HCT116 (cell line): ENCODE measurements around the gene AMACR. TPM values are rescaled to one million over a fixed set of nuclear protein-coding genes. Genes with fewer than 3 reads are reported as not detected.

Experiments used
- ATAC-seq: fragments of 200-7000 bp; cut with Tn5 transposase; 2 replicates; pipeline ENCODE4 v1.9.1; 2020; ENCODE audit warnings: mild to moderate bottlenecking, moderate library complexity
- BruUV-seq: library from RNA; stranded (reverse); fragments of 400-500 nt; replicated peaks from 2 replicates; lab custom pipeline; 2021; lab: Mats Ljungman, UMichigan
- CTCF ChIA-PET: fragments of 300-600 bp; sonication (Branson Sonifier 250); formaldehyde crosslinking; loops from one replicate; lab custom pipeline; 2021; ENCODE audit warnings: antibody characterized with exemption; lab: Charles Lee
- POLR2A ChIA-PET: fragments of 300-600, 350-600 bp; sonication (Branson Sonifier 250); formaldehyde crosslinking; loops from one replicate; lab custom pipeline; 2021; ENCODE audit warnings: antibody characterized with exemption; lab: Charles Lee
- RAD21 ChIA-PET, 2 experiments: fragments of 300-600 bp; sonication (Branson Sonifier 250); formaldehyde crosslinking; loops; one replicate each; lab custom pipeline; 2023; ENCODE audit warnings: low total read pairs in 2 of 2; ENCODE audit not compliant: uncharacterized antibody in 2 of 2, unreplicated experiment in 2 of 2, low non-redundant PET in 1 of 2; lab: Charles Lee
- DNase-seq: peaks from one replicate; pipeline ENCODE4 v3.0.0-alpha.2; 2010; ENCODE audit warnings: low read depth, low spot score
- H2AFZ ChIP-seq: fragments of 200-600 bp; shearing (Covaris generic), sonication (generic); 2 replicates; pipeline ENCODE4 v1.6.1; 2017; ENCODE audit warnings: low read depth, mixed run types, mixed read lengths, antibody characterized with exemption, low read length; ENCODE audit not compliant: poor library complexity, severe bottlenecking
- H3K27ac ChIP-seq: 2 replicates; pipeline ENCODE4 v1.5.1; 2012; ENCODE audit warnings: low read depth, low read length
- H3K27me3 ChIP-seq: fragments of 200-600 bp; sonication (generic); 2 replicates; pipeline ENCODE4 v1.6.1; 2016; ENCODE audit warnings: mixed run types, low read length, mixed read lengths; ENCODE audit not compliant: insufficient read depth
- H3K36me3 ChIP-seq, 2 experiments: fragments of 200-500 bp in 1 of 2; fragments of 200-600 bp in 1 of 2; sonication (Bioruptor generic) in 1 of 2; sonication (generic) in 1 of 2; 2 replicates each; pipeline versions ENCODE4 v1.5.1 to v1.6.1; 2014 to 2016; ENCODE audit warnings: low read length in 2 of 2, inconsistent platforms in 1 of 2, mixed read lengths in 1 of 2, mixed run types in 1 of 2; ENCODE audit not compliant: insufficient read depth in 2 of 2, control insufficient read depth in 1 of 2
- H3K4me1 ChIP-seq, 2 experiments: fragments of 200-600 bp in 1 of 2; sonication (generic) in 1 of 2; 2 replicates each; pipeline versions ENCODE4 v1.5.1 to v1.6.1; 2012 to 2017; ENCODE audit warnings: low read length in 2 of 2, inconsistent platforms in 1 of 2, mild to moderate bottlenecking in 1 of 2, mixed read lengths in 1 of 2, mixed run types in 1 of 2, moderate library complexity in 1 of 2; ENCODE audit not compliant: insufficient read depth in 2 of 2, control insufficient read depth in 1 of 2
- H3K4me2 ChIP-seq: fragments of 200-600 bp; sonication (generic); 2 replicates; pipeline ENCODE4 v1.6.1; 2017; ENCODE audit warnings: mixed run types, low read length, mixed read lengths
- H3K4me3 ChIP-seq, 2 experiments: fragments of 200-600 bp in 1 of 2; sonication (generic) in 1 of 2; replicated peaks in 1 of 2; 2 replicates each; pipeline ENCODE4 v1.5.1; 2011 to 2016; ENCODE audit warnings: low read length in 2 of 2, control low read depth in 1 of 2, low read depth in 1 of 2, mild to moderate bottlenecking in 1 of 2, mixed read lengths in 1 of 2, mixed run types in 1 of 2
- H3K79me2 ChIP-seq: fragments of 200-600 bp; sonication (generic); 2 replicates; pipeline ENCODE4 v1.6.1; 2017; ENCODE audit warnings: mild to moderate bottlenecking, mixed run types, low read length, moderate library complexity, mixed read lengths; ENCODE audit not compliant: insufficient read depth
- H3K9ac ChIP-seq: fragments of 200-600 bp; sonication (generic); 2 replicates; pipeline ENCODE4 v1.6.1; 2016; ENCODE audit warnings: low read length, mixed read lengths
- H3K9me2 ChIP-seq: fragments of 200-600 bp; sonication (generic), shearing (Covaris generic); 2 replicates; pipeline ENCODE4 v1.6.1; 2017; ENCODE audit warnings: mixed run types, mild to moderate bottlenecking, moderate library complexity; ENCODE audit not compliant: insufficient read depth
- H3K9me3 ChIP-seq, 2 experiments: fragments of 200-500 bp in 1 of 2; fragments of 200-600 bp in 1 of 2; sonication (Bioruptor generic) in 1 of 2; sonication (generic) in 1 of 2; 2 replicates each; pipeline ENCODE4 v1.6.1; 2014 to 2017; ENCODE audit warnings: low read length in 2 of 2, mixed read lengths in 2 of 2, inconsistent platforms in 1 of 2, low read depth in 1 of 2, mild to moderate bottlenecking in 1 of 2, mixed run types in 1 of 2, moderate library complexity in 1 of 2; ENCODE audit not compliant: control insufficient read depth in 1 of 2, insufficient read depth in 1 of 2
- H4K20me1 ChIP-seq: fragments of 200-600 bp; sonication (generic), shearing (Covaris generic); 2 replicates; pipeline ENCODE4 v1.6.1; 2017; ENCODE audit warnings: mixed run types, mild to moderate bottlenecking, moderate library complexity; ENCODE audit not compliant: insufficient read depth
- CEBPB ChIP-seq: IDR thresholded peaks from 2 replicates; pipeline ENCODE4 v1.6.1; 2012; ENCODE audit warnings: low read depth
- ELF1 ChIP-seq: IDR thresholded peaks from 2 replicates; pipeline ENCODE4 v1.6.1; 2012; ENCODE audit warnings: low read depth, borderline replicate concordance
- JUND ChIP-seq: IDR thresholded peaks from 2 replicates; pipeline ENCODE4 v1.6.1; 2012
- POLR2A ChIP-seq: IDR thresholded peaks from 2 replicates; pipeline ENCODE4 v1.7.0; 2011; ENCODE audit warnings: borderline replicate concordance; ENCODE audit not compliant: insufficient read depth, insufficient read length; ENCODE audit errors: extremely low read depth
- POLR2AphosphoS5 ChIP-seq: IDR thresholded peaks from 2 replicates; pipeline ENCODE4 v1.6.1; 2011; ENCODE audit warnings: mild to moderate bottlenecking, low read depth, low read length, moderate library complexity
- SIN3A ChIP-seq: IDR thresholded peaks from 2 replicates; pipeline ENCODE4 v1.6.1; 2012; ENCODE audit warnings: low read depth
- SRF ChIP-seq: IDR thresholded peaks from 2 replicates; pipeline ENCODE4 v1.6.1; 2012; ENCODE audit warnings: low read depth
- TCF7L2 ChIP-seq: IDR thresholded peaks from 2 replicates; pipeline ENCODE4 v1.7.0; 2011; ENCODE audit warnings: borderline replicate concordance, inconsistent platforms; ENCODE audit not compliant: insufficient read depth, insufficient read length; ENCODE audit errors: extremely low read depth
- intact Hi-C: fragments of 100-400 bp; cut with micrococcal nuclease; formaldehyde crosslinking; loops from 2 replicates; pipeline ENCODE4 v1.10.0; 2022
- total RNA-seq: library from RNA; stranded (reverse); gene quantifications from one replicate; pipeline ENCODE4 v1.2.1, GENCODE V29; 2021; ENCODE audit not compliant: unreplicated experiment
- TF ChIP-seq, protein P1 (sequence below), 3 experiments: fragments of 200-600 bp in 1 of 3; sonication (generic) in 1 of 3; IDR thresholded peaks in 2 of 3; conservative IDR thresholded peaks in 1 of 3; 2 replicates each; pipeline ENCODE4 v1.5.1; 2012 to 2017; ENCODE audit warnings: low read depth in 2 of 3, low read length in 2 of 3, antibody characterized with exemption in 1 of 3, borderline replicate concordance in 1 of 3, control low read depth in 1 of 3, mild to moderate bottlenecking in 1 of 3, mixed read lengths in 1 of 3, mixed run types in 1 of 3, moderate library complexity in 1 of 3; ENCODE audit not compliant: insufficient read depth in 1 of 3
- TF ChIP-seq, protein P2 (sequence below): IDR thresholded peaks from 2 replicates; pipeline ENCODE4 v1.6.1; 2011; ENCODE audit warnings: mild to moderate bottlenecking, low read length, moderate library complexity; ENCODE audit not compliant: insufficient replicate concordance; ENCODE audit errors: extremely low read depth
- TF ChIP-seq, protein P3 (sequence below): IDR thresholded peaks from 2 replicates; pipeline ENCODE4 v1.6.1; 2012

AMACR gene
- total RNA-seq, 1 experiment from 2014 or later = 4.3 TPM

DNA sequence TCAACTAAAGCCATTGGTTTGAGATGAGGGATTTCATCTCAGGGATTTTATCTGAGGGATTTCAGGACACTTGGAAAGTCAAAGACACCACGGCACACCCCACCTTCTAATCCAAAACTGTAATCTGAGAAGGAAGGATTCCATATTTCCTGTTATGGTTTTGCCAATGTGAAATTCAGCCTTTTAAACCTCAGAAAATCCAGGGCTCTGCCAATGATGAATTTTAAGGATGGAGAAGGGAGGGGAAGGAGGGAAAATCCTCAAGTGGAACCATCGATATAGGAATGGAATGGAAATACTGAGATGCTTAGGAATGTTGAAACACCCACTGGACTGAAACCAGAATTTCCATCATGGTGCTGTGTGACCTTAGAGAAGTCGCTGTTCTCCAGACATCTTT is 29.9 kb upstream of the AMACR start:
- Histone ChIP-seq H3K9me3 (no peaks in the 10 kb centered on the region), H3K27ac (no peak overlapping the region), H3K9me2 (no peaks in the 10 kb centered on the region), H3K9ac (no peak overlapping the region), H4K20me1 (no peaks in the 10 kb centered on the region; the same call in 1 of the 2 replicates), H3K4me3 (no peak overlapping the region), H3K4me2 (no peak overlapping the region), H3K27me3 (no peaks in the 10 kb centered on the region), H3K36me3 (no peaks in the 10 kb centered on the region), H3K4me1 (no peaks in the 10 kb centered on the region), H2AFZ (no peak overlapping the region), H3K79me2 (no peaks in the 10 kb centered on the region)
- no peak for ATAC-seq
- TF ChIP-seq, protein P1, sequence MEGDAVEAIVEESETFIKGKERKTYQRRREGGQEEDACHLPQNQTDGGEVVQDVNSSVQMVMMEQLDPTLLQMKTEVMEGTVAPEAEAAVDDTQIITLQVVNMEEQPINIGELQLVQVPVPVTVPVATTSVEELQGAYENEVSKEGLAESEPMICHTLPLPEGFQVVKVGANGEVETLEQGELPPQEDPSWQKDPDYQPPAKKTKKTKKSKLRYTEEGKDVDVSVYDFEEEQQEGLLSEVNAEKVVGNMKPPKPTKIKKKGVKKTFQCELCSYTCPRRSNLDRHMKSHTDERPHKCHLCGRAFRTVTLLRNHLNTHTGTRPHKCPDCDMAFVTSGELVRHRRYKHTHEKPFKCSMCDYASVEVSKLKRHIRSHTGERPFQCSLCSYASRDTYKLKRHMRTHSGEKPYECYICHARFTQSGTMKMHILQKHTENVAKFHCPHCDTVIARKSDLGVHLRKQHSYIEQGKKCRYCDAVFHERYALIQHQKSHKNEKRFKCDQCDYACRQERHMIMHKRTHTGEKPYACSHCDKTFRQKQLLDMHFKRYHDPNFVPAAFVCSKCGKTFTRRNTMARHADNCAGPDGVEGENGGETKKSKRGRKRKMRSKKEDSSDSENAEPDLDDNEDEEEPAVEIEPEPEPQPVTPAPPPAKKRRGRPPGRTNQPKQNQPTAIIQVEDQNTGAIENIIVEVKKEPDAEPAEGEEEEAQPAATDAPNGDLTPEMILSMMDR (IDR thresholded peaks at IDR 0.05 in 2 of 3, conservative IDR thresholded peaks at IDR 0.05 in 1 of 3; ENCODE audit: borderline replicate concordance in 1 of 3, insufficient read depth in 1 of 3, low read depth in 2 of 3, low read length in 2 of 3) = no peak
- TF ChIP-seq SIN3A (no peak), CEBPB (no peak), SRF (no peak), POLR2AphosphoS5 (no peak), JUND (no peak), TCF7L2 (no peak), ELF1 (no peak), POLR2A (no peak)
- TF ChIP-seq, protein P2, sequence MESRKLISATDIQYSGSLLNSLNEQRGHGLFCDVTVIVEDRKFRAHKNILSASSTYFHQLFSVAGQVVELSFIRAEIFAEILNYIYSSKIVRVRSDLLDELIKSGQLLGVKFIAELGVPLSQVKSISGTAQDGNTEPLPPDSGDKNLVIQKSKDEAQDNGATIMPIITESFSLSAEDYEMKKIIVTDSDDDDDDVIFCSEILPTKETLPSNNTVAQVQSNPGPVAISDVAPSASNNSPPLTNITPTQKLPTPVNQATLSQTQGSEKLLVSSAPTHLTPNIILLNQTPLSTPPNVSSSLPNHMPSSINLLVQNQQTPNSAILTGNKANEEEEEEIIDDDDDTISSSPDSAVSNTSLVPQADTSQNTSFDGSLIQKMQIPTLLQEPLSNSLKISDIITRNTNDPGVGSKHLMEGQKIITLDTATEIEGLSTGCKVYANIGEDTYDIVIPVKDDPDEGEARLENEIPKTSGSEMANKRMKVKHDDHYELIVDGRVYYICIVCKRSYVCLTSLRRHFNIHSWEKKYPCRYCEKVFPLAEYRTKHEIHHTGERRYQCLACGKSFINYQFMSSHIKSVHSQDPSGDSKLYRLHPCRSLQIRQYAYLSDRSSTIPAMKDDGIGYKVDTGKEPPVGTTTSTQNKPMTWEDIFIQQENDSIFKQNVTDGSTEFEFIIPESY = no peak
- TF ChIP-seq, protein P3, sequence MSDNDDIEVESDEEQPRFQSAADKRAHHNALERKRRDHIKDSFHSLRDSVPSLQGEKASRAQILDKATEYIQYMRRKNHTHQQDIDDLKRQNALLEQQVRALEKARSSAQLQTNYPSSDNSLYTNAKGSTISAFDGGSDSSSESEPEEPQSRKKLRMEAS = no peak
- ChIA-PET RAD21 (no interaction called here), CTCF (no interaction called here), POLR2A (no interaction called here)
- intact Hi-C loops = no loop called here
- no peak for DNase-seq
- no TSS peak for BruUV-seq
